Activated CD8-positive, alpha-beta memory T cell treated with anti-CD3 and anti-CD28 coated beads for 36 hours (primary cell): Measurements from ENCODE around the gene KIF26B. TPM values are rescaled to one million over a fixed set of nuclear protein-coding genes. Genes with fewer than 3 reads are reported as not detected.

Source experiments
- CTCF ChIA-PET: fragments of 350-600 bp; sonication (Branson Sonifier 250); formaldehyde crosslinking; loops from one replicate; lab custom pipeline; 2021; ENCODE audit warnings: antibody characterized with exemption; lab: Charles Lee
- POLR2A ChIA-PET: fragments of 350-600 bp; sonication (Branson Sonifier 250); formaldehyde crosslinking; loops from one replicate; lab custom pipeline; 2021; ENCODE audit warnings: antibody characterized with exemption; lab: Charles Lee
- total RNA-seq, 2 experiments: library from RNA; stranded (reverse); gene quantifications; one replicate each; pipeline ENCODE4 v1.2.3, GENCODE V29; 2021

The KIF26B gene
- total RNA-seq, 2 experiments from 2014 or later: 0.17 to 0.31 TPM

GRCh38 chr1:245583081-245583480, 428.3 kb downstream of the KIF26B start:
- ChIA-PET POLR2A (no interaction called here), CTCF (no interaction called here)

DNA sequence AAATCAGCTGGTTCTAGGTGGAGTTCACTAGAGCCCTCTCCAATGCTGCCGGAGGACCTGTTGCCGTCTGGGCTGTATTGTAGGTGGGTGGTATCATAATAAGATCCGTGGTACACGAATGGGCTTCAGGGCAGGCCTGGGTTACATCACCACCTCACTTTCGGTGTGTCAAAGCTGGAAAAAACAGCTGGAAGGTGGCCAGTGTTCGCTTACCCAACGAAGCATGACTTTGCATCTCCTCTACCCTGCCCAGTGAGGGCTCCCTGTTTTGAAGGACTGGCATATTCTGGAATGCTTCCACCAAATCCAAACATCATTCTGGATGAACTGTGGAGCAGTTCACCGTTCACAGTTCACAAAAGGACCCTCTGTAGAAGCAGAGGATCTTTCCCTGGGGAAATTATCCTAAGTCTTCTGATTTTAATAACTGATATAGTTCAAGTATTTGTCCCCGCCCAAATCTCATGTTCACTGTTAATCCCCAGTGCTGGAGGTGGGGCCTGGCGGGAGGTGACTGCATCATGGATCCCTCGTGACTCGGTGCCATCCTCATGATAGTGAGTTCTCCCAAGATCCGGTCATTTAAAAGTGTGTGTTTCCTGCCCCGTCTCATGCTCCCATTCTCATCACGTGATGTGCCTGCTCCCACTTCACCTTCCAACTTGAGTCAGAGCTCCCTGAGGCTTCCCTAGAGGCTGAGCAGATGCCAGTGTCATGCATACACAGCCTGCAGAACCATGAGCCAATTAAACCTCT, 429.0 kb downstream of the KIF26B start:
- ChIA-PET POLR2A (no interaction called here), CTCF (no interaction called here)

DNA sequence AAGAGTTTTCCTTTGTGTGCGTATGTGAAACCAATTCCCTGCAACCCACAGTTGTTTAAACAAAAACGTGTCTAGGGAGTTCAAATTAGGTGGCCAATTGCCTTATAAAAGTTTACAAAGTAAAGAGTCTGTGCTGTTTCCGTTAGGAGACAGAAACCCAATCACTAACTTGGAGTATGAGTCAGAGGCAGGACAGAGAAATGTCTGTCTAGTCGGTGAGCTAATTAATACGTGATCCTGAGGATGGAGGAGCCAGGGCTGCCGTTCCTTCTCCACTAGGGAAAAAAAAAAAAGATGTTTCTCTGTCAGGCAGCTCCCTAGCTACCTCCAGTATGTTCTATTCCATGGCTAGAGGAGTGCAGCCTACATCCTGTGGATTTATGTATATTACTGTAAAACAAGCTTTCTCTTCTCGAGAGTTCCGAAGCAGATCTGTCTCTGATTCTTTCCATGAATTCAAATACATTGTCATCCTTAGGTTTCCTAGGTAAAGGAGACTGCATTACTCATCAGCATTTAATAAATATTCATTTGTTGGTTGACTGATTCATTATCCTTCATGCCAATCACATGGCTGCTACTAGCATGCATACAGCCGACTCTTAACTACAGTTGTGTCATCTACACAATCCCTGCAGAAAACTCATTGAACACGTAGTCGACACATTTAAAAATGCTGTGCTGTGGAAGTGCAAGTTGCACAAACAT, 430.6 kb downstream of the KIF26B start:
- POLR2A ChIA-PET: no interaction called here
- CTCF ChIA-PET: no interaction called here

- CTCF ChIA-PET: no interaction called here
- POLR2A ChIA-PET: no interaction called here
Measured at GRCh38 chr1:245587435-245588115, 432.8 kb downstream of the KIF26B start.

- CTCF ChIA-PET: no interaction called here
- POLR2A ChIA-PET: no interaction called here
Measured at GRCh38 chr1:245588116-245588639, 433.4 kb downstream of the KIF26B start.

DNA sequence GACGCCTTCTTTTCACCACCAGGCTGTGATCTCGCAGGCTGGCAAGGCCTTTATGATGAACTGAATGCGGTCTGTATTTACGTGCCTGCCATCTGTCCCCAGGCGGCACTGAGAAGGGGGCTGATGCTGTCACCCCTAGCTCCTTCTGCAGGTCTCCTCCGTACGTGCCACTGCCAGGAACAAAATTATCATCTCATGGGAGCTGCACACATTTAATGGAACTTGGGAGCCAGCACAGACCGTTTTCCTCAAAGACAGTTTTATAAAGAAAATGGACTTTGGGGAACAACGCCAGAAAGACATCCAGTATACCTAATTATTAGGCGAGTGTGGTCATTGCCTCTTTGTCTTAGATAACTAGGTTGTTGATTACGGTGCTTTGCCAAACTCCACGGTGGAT, 434.5 kb downstream of the KIF26B start:
- ChIA-PET CTCF (no interaction called here), POLR2A (no interaction called here)

DNA sequence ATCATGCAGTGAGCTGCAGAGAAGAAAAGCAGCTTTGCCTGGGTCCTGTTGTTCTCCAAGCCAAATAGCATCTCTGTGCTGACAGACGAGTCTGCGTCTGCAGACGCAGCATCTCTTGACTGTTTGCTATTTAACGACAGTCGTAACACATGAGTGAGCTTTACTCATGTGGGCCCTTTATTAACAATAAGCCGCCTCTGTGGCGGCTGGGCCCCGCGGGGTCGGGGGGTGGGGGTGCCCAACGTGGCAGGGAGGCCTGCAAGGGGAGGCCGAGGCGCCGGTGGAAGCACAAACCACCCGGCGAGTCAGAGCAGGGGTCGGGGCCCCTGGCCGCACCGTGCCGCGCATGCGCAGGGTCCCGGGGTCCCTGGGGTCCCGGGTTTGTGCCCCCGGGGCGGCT, 435.1 kb downstream of the KIF26B start:
- ChIA-PET CTCF (interaction anchor here (0.5 kb wide), 1 partner anchor 22 kb away, joined by 4 read pairs; no protein-coding TSS in a partner anchor), POLR2A (no interaction called here)

- CTCF ChIA-PET: no interaction called here
- POLR2A ChIA-PET: no interaction called here
Measured at GRCh38 chr1:245590726-245591125, 435.9 kb downstream of the KIF26B start.

- ChIA-PET CTCF (no interaction called here), POLR2A (no interaction called here)
Measured at GRCh38 chr1:245591346-245592188, 436.8 kb downstream of the KIF26B start.

GRCh38 chr1:245592189-245592460, 437.3 kb downstream of the KIF26B start:
- CTCF ChIA-PET: no interaction called here
- POLR2A ChIA-PET: no interaction called here

DNA sequence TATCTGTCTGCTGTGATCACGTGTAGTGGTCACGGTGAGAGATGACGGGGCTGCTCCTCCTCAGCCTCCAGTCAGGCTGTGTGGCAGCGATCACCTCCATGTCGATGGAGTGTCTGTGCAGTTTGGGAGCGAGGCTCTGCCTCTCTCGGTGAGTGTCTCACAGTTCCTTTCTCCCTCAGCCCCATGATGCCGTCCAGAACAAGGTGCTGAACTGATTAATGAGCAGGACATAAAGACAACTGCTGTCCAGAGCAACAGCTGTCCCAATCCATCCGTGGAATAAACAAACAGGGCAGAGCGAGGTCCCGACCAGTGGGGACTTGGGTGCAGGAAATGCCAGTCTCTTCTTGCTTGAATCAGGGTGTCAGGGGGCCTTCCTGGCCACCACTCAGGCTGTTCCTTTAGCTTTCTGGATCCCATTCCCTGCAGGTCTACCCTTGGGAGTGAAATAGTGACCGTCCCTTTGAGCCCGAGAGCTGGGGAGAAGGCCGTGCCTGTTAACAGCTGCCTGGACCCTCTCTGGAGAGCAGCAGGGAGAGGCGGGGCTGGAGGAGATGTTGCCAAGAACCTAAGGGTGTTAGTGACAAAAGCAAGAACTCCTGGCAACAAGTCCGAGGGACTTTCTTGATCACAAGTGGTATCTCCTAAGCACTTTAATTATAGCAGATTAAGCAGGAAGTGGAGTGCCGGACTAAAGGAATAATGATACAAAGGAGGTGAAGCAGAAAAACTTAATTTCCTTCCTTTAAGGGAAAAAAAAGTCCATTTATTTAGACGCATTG, 443.9 kb downstream of the KIF26B start:
- ChIA-PET CTCF (no interaction called here), POLR2A (no interaction called here)

- POLR2A ChIA-PET: no interaction called here
- CTCF ChIA-PET: no interaction called here
Measured at GRCh38 chr1:245599371-245600174, 444.8 kb downstream of the KIF26B start.

DNA sequence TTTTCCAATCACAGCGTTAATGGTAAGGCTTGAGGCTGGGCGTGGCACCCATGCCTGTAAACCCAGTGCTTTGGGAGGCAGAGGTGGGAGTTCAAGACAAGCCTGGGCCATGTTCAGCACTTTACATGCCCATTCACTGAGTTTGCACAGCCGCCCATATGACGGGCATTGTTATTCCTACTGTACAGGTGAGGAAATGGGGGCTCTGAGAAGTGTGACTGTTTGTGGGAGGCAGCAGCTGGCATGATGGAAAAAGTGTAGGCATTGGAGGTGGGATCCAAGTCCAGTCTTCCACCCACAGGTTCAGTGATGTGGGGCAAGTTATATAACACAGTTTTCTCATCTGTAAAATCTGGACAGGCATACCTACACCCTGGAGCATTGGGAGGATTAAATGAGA, 445.9 kb downstream of the KIF26B start:
- ChIA-PET CTCF (no interaction called here), POLR2A (no interaction called here)

- ChIA-PET POLR2A (no interaction called here), CTCF (no interaction called here)
Measured at GRCh38 chr1:245603311-245603865, 448.6 kb downstream of the KIF26B start.

- ChIA-PET POLR2A (no interaction called here), CTCF (no interaction called here)
Measured at GRCh38 chr1:245604979-245605378, 450.2 kb downstream of the KIF26B start.

DNA sequence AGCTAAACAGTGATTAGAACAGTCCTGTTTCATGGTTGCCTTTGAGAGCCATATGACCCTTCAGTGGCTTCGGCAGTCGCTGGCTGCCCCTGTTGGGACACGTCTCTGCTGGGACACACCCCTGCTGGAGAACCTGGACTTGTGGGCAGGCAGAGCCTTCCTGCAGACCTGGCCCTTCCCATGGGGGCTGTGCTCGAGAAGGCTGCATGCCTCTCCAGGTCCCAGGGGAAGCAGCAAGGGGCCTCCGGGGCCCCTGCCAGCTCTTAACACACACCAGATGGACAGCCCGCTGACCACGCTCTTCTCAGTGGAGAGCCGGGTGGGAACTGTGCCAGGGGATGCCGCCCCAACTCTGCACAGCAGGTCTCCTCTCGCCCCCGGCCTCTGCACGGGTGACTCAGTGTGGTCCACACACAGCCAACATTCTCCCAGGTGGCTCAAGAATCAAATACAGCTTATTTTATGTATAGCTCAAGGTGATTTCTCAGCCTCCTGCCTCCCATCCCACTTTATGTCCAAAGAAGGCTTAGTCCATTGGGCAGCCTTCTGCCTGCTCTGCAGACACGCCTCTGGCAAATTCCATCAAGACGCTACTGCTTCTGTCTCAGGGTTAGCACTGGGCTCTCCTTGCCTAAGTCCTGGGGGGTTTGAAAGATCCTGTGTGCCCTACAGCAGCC, 450.8 kb downstream of the KIF26B start:
- ChIA-PET POLR2A (no interaction called here), CTCF (no interaction called here)

- ChIA-PET CTCF (no interaction called here), POLR2A (no interaction called here)
Measured at GRCh38 chr1:245606157-245606725, 451.5 kb downstream of the KIF26B start.
